Kidney (tissue), 14 donors: Measurements from ENCODE around the gene TDRD12. TPM values are rescaled to one million over a fixed set of nuclear protein-coding genes. Genes with fewer than 3 reads are reported as not detected.

Source experiments
- DNase-seq, 5 donors: peaks; one replicate each; pipeline ENCODE4 v3.0.0-alpha.2; 2013 to 2020
- FAIRE-seq: peaks from 2 replicates; lab custom pipeline; 2012; peaks lifted over from hg19 to GRCh38; lab: Jason Lieb, UNC
- H3K27ac ChIP-seq, 2 donors: one replicate each; pipeline ENCODE4 v1.7.0; 2013; ENCODE audit warnings: low read depth in 2 of 2, low read length in 2 of 2, inconsistent platforms in 1 of 2
- H3K27me3 ChIP-seq: one replicate; pipeline ENCODE4 v1.7.1; 2013; ENCODE audit warnings: low read length, inconsistent platforms; ENCODE audit not compliant: control insufficient read depth, insufficient read depth
- H3K36me3 ChIP-seq, 3 donors: one replicate each; pipeline versions ENCODE4 v1.7.0 to v1.7.1; 2013; ENCODE audit warnings: low read length in 3 of 3, control low read depth in 1 of 3, inconsistent platforms in 1 of 3; ENCODE audit not compliant: insufficient read depth in 3 of 3, control insufficient read depth in 2 of 3
- H3K4me1 ChIP-seq, 3 donors: one replicate each; pipeline versions ENCODE4 v1.7.0 to v1.7.1; 2013; ENCODE audit warnings: low read length in 3 of 3, inconsistent platforms in 1 of 3, low read depth in 1 of 3; ENCODE audit not compliant: control insufficient read depth in 2 of 3, insufficient read depth in 2 of 3
- H3K4me3 ChIP-seq, 3 donors: one replicate each; pipeline versions ENCODE4 v1.7.0 to v1.8.1; 2013; ENCODE audit warnings: low read length in 3 of 3, control low read depth in 1 of 3, inconsistent platforms in 1 of 3
- H3K9ac ChIP-seq, 3 donors: one replicate each; pipeline versions ENCODE4 v1.7.0 to v1.7.1; 2013; ENCODE audit warnings: low read length in 3 of 3, control low read depth in 1 of 3, inconsistent platforms in 1 of 3
- H3K9me3 ChIP-seq, 3 donors: one replicate each; pipeline versions ENCODE4 v1.7.0 to v1.7.1; 2013; ENCODE audit warnings: low read length in 3 of 3, control low read depth in 1 of 3, inconsistent platforms in 1 of 3; ENCODE audit not compliant: control insufficient read depth in 2 of 3, insufficient read depth in 1 of 3
- intact Hi-C: fragments of 100-400 bp; cut with DNase I; formaldehyde crosslinking; loops from one replicate; pipeline ENCODE4 v1.11.1; 2022
- polyA plus RNA-seq: library from polyadenylated mRNA; stranded (reverse); fragments of 350-450 nt; fragmentation: Illumina TruSeq; extraction: RNeasy Lipid Tissue Mini Kit (QIAGEN cat#74804); gene quantifications from one replicate; pipeline ENCODE4 v1.2.3, GENCODE V29; 2014; ENCODE audit warnings: low read depth, low replicate concordance; ENCODE audit not compliant: insufficient read depth
- total RNA-seq: library from RNA; stranded (reverse); fragmentation: NEBNext Ultra II Directional; extraction: Animal tissue kit (Norgen Biotek cat#: 25700); gene quantifications from one replicate; pipeline ENCODE4 v1.2.1, GENCODE V29; 2021
- TF ChIP-seq, protein P1 (sequence below): IDR thresholded peaks from 3 replicates; pipeline ENCODE4 v1.5.1; 2012; ENCODE audit warnings: mild to moderate bottlenecking, moderate library complexity, borderline replicate concordance; ENCODE audit not compliant: insufficient read depth; ENCODE audit errors: extremely low read depth
- donor health status: control.
- donor health status: control.
- donor health status: control.
- donor health status: control.
- donor health status: control.
- donor health status: DM: yes; HTN: yes; CAD: no.
- donor health status: Normal renal cell carcinoma (clear cell type).

Gene TDRD12
- total and polyA plus RNA-seq, 2 donors from 2014 or later, result 0.38 TPM; not detected in 1

DNA sequence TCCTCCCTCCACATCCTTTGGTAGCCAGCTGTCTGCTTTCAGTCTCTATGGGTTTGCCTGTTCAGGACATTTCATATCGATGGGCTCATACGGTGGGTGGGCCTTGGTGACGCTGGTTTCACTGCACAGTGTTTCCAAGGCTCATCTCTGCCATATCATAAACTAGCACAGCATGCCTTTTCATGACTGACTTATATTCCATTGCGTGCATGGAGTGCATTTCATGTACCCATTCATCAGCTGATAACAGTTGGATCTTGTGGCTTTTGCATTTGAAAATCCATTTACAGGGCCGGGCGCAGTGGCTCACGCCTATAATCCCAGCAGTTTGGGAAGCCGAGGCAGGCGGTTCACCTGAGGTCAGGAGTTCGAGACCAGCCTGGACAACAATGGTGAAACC, 69.9 kb downstream of the TDRD12 start:
- Histone ChIP-seq H3K4me1 (no peaks in the 10 kb centered on the region), H3K4me3 (no peak overlapping the region), H3K27ac (no peak overlapping the region), H3K36me3 (no peaks in the 10 kb centered on the region), H3K27me3 (no peaks in the 10 kb centered on the region), H3K9ac (no peak overlapping the region), H3K9me3 (no peaks in the 10 kb centered on the region)
- intact Hi-C loops, result no loop called here
- FAIRE-seq (no peak), DNase-seq (no peak)
- TF ChIP-seq, protein P1, sequence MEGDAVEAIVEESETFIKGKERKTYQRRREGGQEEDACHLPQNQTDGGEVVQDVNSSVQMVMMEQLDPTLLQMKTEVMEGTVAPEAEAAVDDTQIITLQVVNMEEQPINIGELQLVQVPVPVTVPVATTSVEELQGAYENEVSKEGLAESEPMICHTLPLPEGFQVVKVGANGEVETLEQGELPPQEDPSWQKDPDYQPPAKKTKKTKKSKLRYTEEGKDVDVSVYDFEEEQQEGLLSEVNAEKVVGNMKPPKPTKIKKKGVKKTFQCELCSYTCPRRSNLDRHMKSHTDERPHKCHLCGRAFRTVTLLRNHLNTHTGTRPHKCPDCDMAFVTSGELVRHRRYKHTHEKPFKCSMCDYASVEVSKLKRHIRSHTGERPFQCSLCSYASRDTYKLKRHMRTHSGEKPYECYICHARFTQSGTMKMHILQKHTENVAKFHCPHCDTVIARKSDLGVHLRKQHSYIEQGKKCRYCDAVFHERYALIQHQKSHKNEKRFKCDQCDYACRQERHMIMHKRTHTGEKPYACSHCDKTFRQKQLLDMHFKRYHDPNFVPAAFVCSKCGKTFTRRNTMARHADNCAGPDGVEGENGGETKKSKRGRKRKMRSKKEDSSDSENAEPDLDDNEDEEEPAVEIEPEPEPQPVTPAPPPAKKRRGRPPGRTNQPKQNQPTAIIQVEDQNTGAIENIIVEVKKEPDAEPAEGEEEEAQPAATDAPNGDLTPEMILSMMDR, result no peak

DNA sequence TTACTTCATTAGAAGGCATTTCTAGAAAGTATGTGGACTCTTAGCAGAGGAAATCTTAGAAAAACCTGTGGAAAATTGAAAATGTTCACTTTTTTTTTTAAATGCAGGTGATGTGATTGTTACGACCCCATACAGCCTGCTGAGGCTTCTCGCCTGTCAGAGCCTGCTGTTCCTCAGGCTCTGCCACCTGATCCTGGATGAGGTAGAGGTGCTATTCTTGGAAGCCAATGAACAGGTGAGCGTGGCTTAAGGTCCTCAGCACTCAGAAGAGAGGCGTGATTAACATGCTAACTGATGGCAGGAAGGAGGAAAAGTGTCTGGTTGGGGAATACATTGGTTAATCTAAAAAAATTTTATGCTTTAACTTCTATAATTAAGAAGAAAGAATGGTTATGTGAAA, 78.6 kb downstream of the TDRD12 start:
- no peak overlapping the region for H3K9ac ChIP-seq
- no peaks in the 10 kb centered on the region for H3K36me3 ChIP-seq
- intact Hi-C loops, result no loop called here
- no peak overlapping the region for H3K4me3 ChIP-seq
- FAIRE-seq, result no peak
- TF ChIP-seq, protein P1, result no peak
- no peaks in the 10 kb centered on the region for H3K4me1 ChIP-seq
- peak in 1 of 5 donors; percentile 15 for DNase-seq
- no peaks in the 10 kb centered on the region for H3K27me3 ChIP-seq
- H3K27ac ChIP-seq, result no peak overlapping the region
- no peaks in the 10 kb centered on the region for H3K9me3 ChIP-seq

DNA sequence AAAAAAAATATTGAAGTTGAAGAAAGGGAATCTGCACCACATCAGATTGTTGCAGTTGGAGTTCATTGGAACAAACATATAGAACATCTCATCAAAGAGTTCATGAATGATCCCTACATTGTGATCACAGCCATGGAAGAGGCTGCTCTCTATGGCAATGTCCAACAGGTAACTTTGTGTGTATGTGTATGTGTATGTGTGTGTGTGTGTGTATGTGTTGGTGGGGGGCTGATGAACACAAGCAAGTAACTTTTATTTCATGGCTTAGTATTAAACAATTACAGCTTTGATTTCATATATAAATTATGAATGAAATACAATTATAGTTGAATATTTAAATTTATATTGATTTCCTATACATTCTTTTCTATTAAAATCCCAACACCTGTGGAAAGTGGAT, 80.6 kb downstream of the TDRD12 start:
- TF ChIP-seq, protein P1, result no peak
- no peak overlapping the region for H3K4me3 ChIP-seq
- no peak overlapping the region for H3K27ac ChIP-seq
- FAIRE-seq (no peak), DNase-seq (no peak)
- intact Hi-C loops, result no loop called here
- no peaks in the 10 kb centered on the region for H3K4me1 ChIP-seq
- no peaks in the 10 kb centered on the region for H3K9me3 ChIP-seq
- no peaks in the 10 kb centered on the region for H3K36me3 ChIP-seq
- H3K9ac ChIP-seq, result no peak overlapping the region
- H3K27me3 ChIP-seq, result no peaks in the 10 kb centered on the region

DNA sequence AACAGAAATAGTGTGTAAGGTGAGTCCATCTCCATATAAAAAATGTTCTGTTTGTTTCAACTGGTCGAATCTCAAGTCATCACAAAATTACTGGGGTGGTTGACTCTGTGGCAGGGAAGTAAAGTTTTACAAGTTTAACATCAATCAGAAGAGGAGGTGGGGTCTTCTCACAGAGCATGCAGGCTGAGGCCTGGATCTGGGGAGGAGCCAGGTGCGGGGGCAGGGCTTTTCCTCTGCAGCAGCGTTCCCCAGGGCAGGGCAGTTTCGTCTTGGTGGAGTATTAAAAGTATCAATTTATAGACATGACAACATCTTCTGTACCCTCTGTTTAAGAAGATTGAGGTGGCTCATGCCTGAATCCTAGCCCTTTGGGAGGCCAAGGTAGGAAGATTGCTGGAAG, 81.2 kb downstream of the TDRD12 start:
- intact Hi-C loops, result no loop called here
- Histone ChIP-seq H3K4me1 (no peaks in the 10 kb centered on the region), H3K27me3 (no peaks in the 10 kb centered on the region), H3K4me3 (no peak overlapping the region), H3K27ac (no peak overlapping the region), H3K9ac (no peak overlapping the region), H3K9me3 (no peaks in the 10 kb centered on the region), H3K36me3 (no peaks in the 10 kb centered on the region)
- FAIRE-seq, result no peak
- TF ChIP-seq, protein P1, result no peak
- peak in 1 of 5 donors; percentile 11 for DNase-seq
